ENCODE results near the gene PLEKHH3.
"Not testable (repeated sequence)": the region's sequence is repeated elsewhere in the genome, so short reads cannot be mapped to it uniquely, and the experiment has no call there.

The PLEKHH3 gene

DNA sequence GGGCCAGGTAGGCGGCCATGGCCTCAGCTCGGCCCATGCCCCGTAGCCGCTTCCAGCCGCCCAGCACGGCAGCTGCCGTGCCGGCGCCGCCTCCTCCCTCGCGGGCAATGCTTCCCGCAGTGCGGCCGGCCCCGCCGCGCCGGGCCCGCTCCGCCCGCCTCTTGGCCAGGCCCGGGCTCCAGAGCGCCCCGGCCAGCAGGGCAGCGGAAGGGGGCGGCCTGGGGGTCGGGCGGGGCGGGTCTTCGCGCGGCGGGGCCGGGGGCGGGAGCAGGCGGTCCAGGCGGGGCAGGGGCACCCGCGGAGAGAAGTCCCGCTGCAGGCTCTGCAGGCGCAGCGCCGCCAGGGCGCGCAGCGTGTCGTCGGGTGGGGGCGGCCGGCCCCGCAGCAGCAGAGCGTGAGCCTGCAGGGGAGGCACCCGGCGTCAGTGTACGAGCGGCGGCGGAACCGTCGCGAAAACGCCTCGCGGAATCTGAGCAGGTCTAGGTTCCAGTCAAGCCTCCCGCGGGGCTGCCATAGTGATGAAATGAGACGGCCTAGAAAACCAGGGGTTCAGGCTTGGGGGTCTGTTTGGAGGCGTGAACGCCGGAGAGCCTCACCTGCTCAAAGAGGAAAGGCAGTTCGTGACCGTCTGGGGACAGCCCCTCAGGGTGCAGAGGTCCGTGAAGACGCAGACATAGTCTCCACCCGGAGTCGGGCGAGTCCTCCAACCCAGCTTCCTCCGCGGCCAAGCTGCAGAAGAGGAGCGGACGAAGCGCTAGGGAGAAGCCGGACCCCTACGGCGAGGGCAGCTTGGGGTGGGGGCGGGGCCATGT lies 6.6 kb downstream of the PLEKHH3 start:
- no peak for DNase-seq (ENCODE audit: extremely low read depth, low read depth)
- TF ChIP-seq, protein P1, sequence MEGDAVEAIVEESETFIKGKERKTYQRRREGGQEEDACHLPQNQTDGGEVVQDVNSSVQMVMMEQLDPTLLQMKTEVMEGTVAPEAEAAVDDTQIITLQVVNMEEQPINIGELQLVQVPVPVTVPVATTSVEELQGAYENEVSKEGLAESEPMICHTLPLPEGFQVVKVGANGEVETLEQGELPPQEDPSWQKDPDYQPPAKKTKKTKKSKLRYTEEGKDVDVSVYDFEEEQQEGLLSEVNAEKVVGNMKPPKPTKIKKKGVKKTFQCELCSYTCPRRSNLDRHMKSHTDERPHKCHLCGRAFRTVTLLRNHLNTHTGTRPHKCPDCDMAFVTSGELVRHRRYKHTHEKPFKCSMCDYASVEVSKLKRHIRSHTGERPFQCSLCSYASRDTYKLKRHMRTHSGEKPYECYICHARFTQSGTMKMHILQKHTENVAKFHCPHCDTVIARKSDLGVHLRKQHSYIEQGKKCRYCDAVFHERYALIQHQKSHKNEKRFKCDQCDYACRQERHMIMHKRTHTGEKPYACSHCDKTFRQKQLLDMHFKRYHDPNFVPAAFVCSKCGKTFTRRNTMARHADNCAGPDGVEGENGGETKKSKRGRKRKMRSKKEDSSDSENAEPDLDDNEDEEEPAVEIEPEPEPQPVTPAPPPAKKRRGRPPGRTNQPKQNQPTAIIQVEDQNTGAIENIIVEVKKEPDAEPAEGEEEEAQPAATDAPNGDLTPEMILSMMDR (IDR thresholded peaks at IDR 0.05; ENCODE audit: low read depth, low read length) = no peak

DNA sequence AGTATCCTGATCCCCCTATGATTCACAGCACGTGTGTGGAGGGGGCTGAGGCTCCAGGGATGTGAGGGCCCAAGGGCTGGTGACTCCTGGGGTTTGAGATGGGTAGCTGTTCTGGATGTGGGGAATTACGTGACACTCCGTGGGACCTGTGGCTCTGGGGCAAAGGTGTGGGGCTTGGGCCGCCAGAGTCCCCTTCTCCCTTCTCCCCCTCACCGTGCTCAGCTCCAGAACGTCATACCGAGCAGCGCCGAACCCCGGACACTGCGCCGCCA lies 7.2 kb downstream of the PLEKHH3 start:
- no peak for DNase-seq (ENCODE audit: extremely low read depth, low read depth)
- TF ChIP-seq, protein P1 (IDR thresholded peaks at IDR 0.05; ENCODE audit: low read depth, low read length) = no peak

DNA sequence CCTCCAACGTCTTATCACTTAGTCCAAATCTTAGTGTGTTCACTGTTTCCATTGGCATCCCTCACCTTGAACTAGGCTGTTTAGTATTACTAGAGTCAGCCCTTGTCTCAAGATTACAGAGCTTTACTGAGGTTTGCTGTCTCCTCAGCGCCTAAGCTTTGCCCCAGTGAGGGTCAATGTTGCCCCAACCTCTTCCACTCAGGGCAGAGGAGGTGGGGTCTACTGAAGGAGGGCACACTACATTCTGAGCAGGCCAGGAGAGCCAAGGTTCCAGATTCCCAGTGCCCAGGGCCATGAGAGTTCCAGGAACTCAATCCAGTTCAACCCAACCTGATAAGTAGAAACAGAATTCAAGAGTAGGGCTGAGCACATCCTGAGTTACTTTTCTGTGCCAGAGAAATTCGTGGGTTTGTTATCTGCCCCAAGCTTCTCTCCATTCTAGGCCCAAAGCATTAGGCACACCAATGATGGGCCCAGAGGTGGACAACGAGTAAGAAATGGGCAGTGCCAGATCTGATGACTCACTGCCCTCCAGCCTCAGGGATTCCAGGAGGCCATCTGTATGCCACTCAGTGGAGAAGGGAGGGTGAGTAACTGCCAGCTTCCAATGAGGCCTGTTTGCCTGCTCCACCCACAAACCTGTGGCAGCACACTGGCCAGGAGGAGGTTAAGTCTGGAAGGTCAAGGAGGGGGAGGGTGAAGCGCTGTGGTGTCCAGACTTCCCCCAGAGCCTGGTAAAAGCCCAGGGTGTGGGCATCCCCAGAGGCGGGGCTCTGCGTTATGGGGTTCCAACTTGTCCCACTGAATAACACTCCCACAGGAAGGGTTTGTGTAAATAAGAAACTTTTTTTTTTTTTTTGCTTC lies 9.5 kb downstream of the PLEKHH3 start:
- TF ChIP-seq, protein P1 (IDR thresholded peaks at IDR 0.05; ENCODE audit: low read depth, low read length) = no peak
- no peak for DNase-seq (ENCODE audit: extremely low read depth, low read depth)

DNA sequence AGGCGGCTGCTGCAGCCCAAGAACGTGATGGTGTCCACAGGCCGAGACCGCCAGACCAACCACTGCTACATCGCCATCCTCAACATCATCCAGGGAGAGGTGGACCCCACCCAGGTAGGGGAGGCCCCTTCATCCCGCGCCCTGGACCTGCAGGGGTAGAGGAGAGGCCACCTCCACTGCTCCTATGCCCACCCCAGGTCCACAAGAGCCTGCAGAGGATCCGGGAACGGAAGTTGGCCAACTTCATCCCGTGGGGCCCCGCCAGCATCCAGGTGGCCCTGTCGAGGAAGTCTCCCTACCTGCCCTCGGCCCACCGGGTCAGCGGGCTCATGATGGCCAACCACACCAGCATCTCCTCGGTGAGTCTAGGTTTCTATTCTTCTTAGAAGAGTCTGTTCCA lies 10.7 kb downstream of the PLEKHH3 start:
- DNase-seq (ENCODE audit: extremely low read depth, low read depth) = not testable (repeated sequence)

DNA sequence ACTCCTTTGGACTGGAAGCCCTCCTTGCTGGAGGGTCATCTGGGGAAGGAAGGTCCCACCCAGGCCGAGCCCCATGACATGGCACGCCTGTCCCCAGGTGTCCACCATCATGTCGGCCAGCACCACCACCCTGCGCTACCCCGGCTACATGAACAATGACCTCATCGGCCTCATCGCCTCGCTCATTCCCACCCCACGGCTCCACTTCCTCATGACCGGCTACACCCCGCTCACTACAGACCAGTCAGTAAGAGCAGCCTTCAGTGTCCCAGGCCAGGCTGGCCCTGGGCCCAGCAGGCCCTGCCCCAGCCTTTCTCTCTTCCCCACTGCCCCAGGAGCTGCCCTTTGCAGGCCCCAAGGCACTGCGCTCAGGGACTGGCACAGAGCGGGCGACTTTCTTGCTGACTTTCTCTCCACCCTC lies 11.2 kb downstream of the PLEKHH3 start:
- no peak for DNase-seq (ENCODE audit: extremely low read depth, low read depth)
- TF ChIP-seq, protein P1 (IDR thresholded peaks at IDR 0.05; ENCODE audit: low read depth, low read length) = no peak

DNA sequence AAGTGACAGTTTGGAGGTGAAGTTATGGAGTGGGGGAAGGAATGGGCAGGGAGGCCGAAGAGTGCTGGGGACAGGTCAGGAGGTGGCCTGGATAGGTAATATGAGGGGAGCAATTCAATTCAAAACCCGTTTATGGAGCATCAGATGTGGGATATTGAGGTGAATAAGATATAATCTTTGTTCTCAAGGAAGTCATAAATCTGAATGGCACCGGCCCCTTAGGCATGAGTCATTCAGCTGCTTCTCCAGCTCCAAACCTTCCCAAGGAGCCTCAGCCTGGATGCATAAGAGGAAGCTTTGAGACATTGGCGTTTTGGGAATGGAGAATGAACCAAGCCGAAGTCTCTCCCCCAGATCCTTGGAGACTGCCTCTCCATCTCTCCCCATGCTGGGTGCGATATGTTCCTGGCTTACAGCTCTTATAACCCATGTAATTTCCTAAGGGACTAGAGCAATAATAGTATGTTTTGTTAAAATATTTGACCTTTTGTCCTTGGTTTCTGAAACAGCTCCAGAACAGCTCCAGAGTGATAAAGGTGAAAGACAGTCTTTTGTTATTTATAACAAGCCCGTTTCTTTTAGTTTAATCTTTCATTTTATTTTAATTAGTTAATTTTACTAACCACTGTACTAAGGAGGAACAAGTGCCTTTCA lies 16.0 kb downstream of the PLEKHH3 start:
- DNase-seq (ENCODE audit: extremely low read depth, low read depth) = no peak

DNA sequence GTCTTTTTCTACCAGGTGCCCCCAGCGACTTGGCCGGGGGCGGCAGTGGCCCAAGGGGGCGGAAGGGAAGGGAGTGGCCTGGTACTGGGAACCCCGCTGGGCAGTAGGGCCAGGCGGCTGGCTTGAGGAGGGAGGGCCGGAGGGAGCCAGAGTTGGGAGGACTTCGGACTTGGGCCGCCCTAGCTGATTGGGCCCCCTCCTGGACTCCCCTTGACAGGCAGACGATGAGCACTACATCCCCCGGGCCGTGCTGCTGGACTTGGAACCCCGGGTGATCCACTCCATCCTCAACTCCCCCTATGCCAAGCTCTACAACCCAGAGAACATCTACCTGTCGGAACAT lies 16.9 kb downstream of the PLEKHH3 start:
- not testable (repeated sequence) for DNase-seq (ENCODE audit: extremely low read depth, low read depth)

More for the DNA sequence above, 16.0 kb downstream of the PLEKHH3 start:
- TF ChIP-seq, protein P1 (IDR thresholded peaks at IDR 0.05; ENCODE audit: low read depth, low read length) = no peak
